ENCODE data around the gene RIPPLY3.

RIPPLY3 gene

GRCh38 chr21:36964398-36964797 lies 42.1 kb upstream of the RIPPLY3 start:
- ATAC-seq (ENCODE audit: low read depth) (no peak), DNase-seq (ENCODE audit: low spot score) (no peak)
- Histone ChIP-seq H3K27me3 (ENCODE audit: insufficient read depth, poor library complexity, severe bottlenecking) (no peaks in the 10 kb centered on the region), H3K36me3 (ENCODE audit: low read depth) (peaks cover 19% of the 10 kb centered on the region), H3K4me1 (ENCODE audit: insufficient read depth, poor library complexity, severe bottlenecking) (peaks cover 6% of the 10 kb centered on the region), H3K27ac (ENCODE audit: poor library complexity, severe bottlenecking) (no peak overlapping the region), H3K4me3 (ENCODE audit: severe bottlenecking) (no peak overlapping the region), H3K9me3 (ENCODE audit: severe bottlenecking) (no peaks in the 10 kb centered on the region)
- no peak for TF ChIP-seq CTCF (IDR thresholded peaks at IDR 0.05; ENCODE audit: poor library complexity, severe bottlenecking)

GRCh38 chr21:36964827-36965719 lies 41.4 kb upstream of the RIPPLY3 start:
- peaks cover 19% of the 10 kb centered on the region for H3K36me3 ChIP-seq (ENCODE audit: low read depth)
- DNase-seq (ENCODE audit: low spot score) (no peak), ATAC-seq (ENCODE audit: low read depth) (no peak)
- peak overlapping the region; percentile 75 for H3K27ac ChIP-seq (ENCODE audit: poor library complexity, severe bottlenecking)
- H3K27me3 ChIP-seq (ENCODE audit: insufficient read depth, poor library complexity, severe bottlenecking), result no peaks in the 10 kb centered on the region
- H3K9me3 ChIP-seq (ENCODE audit: severe bottlenecking), result no peaks in the 10 kb centered on the region
- no peak for TF ChIP-seq CTCF (IDR thresholded peaks at IDR 0.05; ENCODE audit: poor library complexity, severe bottlenecking)
- H3K4me3 ChIP-seq (ENCODE audit: severe bottlenecking), result peak overlapping the region; percentile 75
- peaks cover 6% of the 10 kb centered on the region for H3K4me1 ChIP-seq (ENCODE audit: insufficient read depth, poor library complexity, severe bottlenecking)

- Histone ChIP-seq H3K9me3 (ENCODE audit: severe bottlenecking) (no peaks in the 10 kb centered on the region), H3K36me3 (ENCODE audit: low read depth) (peaks cover 14% of the 10 kb centered on the region), H3K27ac (ENCODE audit: poor library complexity, severe bottlenecking) (peak overlapping the region; percentile 75), H3K4me1 (ENCODE audit: insufficient read depth, poor library complexity, severe bottlenecking) (peaks cover 6% of the 10 kb centered on the region), H3K27me3 (ENCODE audit: insufficient read depth, poor library complexity, severe bottlenecking) (no peaks in the 10 kb centered on the region), H3K4me3 (ENCODE audit: severe bottlenecking) (peak overlapping the region; percentile 75)
- DNase-seq (ENCODE audit: low spot score) (no peak), ATAC-seq (ENCODE audit: low read depth) (peak; percentile 43)
- no peak for TF ChIP-seq CTCF (IDR thresholded peaks at IDR 0.05; ENCODE audit: poor library complexity, severe bottlenecking)
Observed at GRCh38 chr21:36965720-36966065, 40.8 kb upstream of the RIPPLY3 start.

- no peak for DNase-seq (ENCODE audit: low spot score)
- peak; percentile 79 for ATAC-seq (ENCODE audit: low read depth)
- Histone ChIP-seq H3K4me1 (ENCODE audit: insufficient read depth, poor library complexity, severe bottlenecking) (peaks cover 6% of the 10 kb centered on the region), H3K27me3 (ENCODE audit: insufficient read depth, poor library complexity, severe bottlenecking) (no peaks in the 10 kb centered on the region), H3K36me3 (ENCODE audit: low read depth) (peaks cover 9% of the 10 kb centered on the region), H3K27ac (ENCODE audit: poor library complexity, severe bottlenecking) (peak within 1 kb of the TSS; percentile 75), H3K4me3 (ENCODE audit: severe bottlenecking) (peak within 1 kb of the TSS; percentile 75), H3K9me3 (ENCODE audit: severe bottlenecking) (no peaks in the 10 kb centered on the region)
- peak; percentile 44 for TF ChIP-seq CTCF (IDR thresholded peaks at IDR 0.05; ENCODE audit: poor library complexity, severe bottlenecking)
Observed at GRCh38 chr21:36966066-36966820, 40.3 kb upstream of the RIPPLY3 start, which contains the start of gene HLCS. TSS of gene HLCS (minus strand) at chr21:36966669. CDS start at chr21:36966638, 31 bp downstream.

Measured in RWPE2 (cell line).